Activated gamma-delta T cell treated with anti-CD3 and anti-CD28 coated beads, Interleukin-2, amount 50 U/mL, for 16 hours (primary cell): Measurements from ENCODE around the gene EFCAB6.
"Not testable (repeated sequence)": the region's sequence is repeated elsewhere in the genome, so short reads cannot be mapped to it uniquely, and the experiment has no call there.

ENCODE experiments used
- DNase-seq: peaks from one replicate; pipeline ENCODE4 v3.0.0-alpha.2; 2020; ENCODE audit warnings: low read depth

The EFCAB6 gene

GRCh38 chr22:43706151-43706550 lies 106.0 kb downstream of the EFCAB6 start:
- no peak for DNase-seq

- no peak for DNase-seq
Measured at GRCh38 chr22:43704051-43704450, 108.1 kb downstream of the EFCAB6 start.

- no peak for DNase-seq
Measured at GRCh38 chr22:43698403-43698802, 113.7 kb downstream of the EFCAB6 start.

- no peak for DNase-seq
Measured at GRCh38 chr22:43697894-43698293, 114.2 kb downstream of the EFCAB6 start.

GRCh38 chr22:43693249-43693648 lies 118.9 kb downstream of the EFCAB6 start:
- DNase-seq, result no peak

- no peak for DNase-seq
Measured at GRCh38 chr22:43689356-43689755, 122.7 kb downstream of the EFCAB6 start.

- DNase-seq, result no peak
Measured at GRCh38 chr22:43682851-43683250, 129.3 kb downstream of the EFCAB6 start.

- no peak for DNase-seq
Measured at GRCh38 chr22:43681731-43682360, 130.3 kb downstream of the EFCAB6 start.

GRCh38 chr22:43670513-43670912 lies 141.6 kb downstream of the EFCAB6 start:
- DNase-seq, result no peak

- no peak for DNase-seq
Measured at GRCh38 chr22:43669190-43669589, 142.9 kb downstream of the EFCAB6 start.

- no peak for DNase-seq
Measured at GRCh38 chr22:43667656-43668055, 144.4 kb downstream of the EFCAB6 start.

GRCh38 chr22:43666457-43666856 lies 145.6 kb downstream of the EFCAB6 start:
- no peak for DNase-seq

GRCh38 chr22:43658823-43659222 lies 153.3 kb downstream of the EFCAB6 start:
- DNase-seq, result no peak

GRCh38 chr22:43656581-43656980 lies 155.5 kb downstream of the EFCAB6 start:
- not testable (repeated sequence) for DNase-seq

GRCh38 chr22:43654271-43654670 lies 157.8 kb downstream of the EFCAB6 start:
- no peak for DNase-seq

- no peak for DNase-seq
Measured at GRCh38 chr22:43652845-43653244, 159.3 kb downstream of the EFCAB6 start.

- DNase-seq, result no peak
Measured at GRCh38 chr22:43643387-43643786, 168.7 kb downstream of the EFCAB6 start.

GRCh38 chr22:43642319-43643206 lies 169.5 kb downstream of the EFCAB6 start:
- DNase-seq, result no peak

GRCh38 chr22:43639228-43639948 lies 172.7 kb downstream of the EFCAB6 start:
- no peak for DNase-seq

GRCh38 chr22:43637275-43638260 lies 174.5 kb downstream of the EFCAB6 start:
- no peak for DNase-seq

GRCh38 chr22:43636086-43636485 lies 176.0 kb downstream of the EFCAB6 start:
- DNase-seq, result no peak

- no peak for DNase-seq
Measured at GRCh38 chr22:43635101-43635500, 177.0 kb downstream of the EFCAB6 start.
